HUDEP-2 (cell line): ENCODE measurements around the gene ATP7B.
"Not testable (repeated sequence)": the region's sequence is repeated elsewhere in the genome, so short reads cannot be mapped to it uniquely, and the experiment has no call there.

Experiments used
- DNase-seq, 76 experiments: peaks; one replicate each; lab custom pipeline; 2025; ENCODE audit not compliant: unreplicated experiment in 76 of 76; lab: John Stamatoyannopoulos, UW

The ATP7B gene

DNA sequence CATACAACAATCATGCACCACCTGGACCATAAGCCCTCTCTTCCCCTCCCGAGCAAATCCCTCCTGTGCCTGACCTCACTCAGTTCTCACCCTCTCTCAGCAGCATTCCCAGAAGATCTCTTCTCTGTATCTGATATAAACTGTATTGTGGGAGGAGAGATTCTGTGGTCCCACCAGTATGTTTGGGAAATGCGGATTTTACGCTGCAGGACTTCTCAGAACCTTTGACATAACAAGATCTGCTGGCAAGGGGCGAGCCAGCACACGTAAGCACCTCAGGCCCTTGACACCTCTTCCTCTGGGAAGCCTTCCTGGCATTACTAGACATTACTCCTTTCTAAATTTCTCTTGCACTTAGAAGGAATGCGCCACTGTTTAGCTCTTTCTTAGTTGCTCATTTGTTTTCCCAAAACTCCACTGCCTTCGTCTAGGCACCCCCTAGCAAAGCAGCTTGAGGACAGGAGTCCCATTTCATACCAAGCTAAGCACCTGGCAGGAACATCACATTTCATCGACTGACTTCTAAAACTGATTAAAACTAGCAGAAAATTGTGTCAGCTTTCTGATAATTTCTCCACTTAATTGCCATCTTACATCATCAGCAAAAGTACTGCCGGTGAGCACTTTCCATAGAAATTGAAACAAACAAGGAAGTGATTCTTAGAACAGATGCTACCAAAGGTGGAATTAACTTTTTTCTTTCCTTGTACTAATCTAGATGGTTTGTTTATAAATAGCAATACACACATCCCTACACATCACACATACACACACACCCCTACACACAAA lies 86.3 kb downstream of the ATP7B start:
- DNase-seq = no peak

DNA sequence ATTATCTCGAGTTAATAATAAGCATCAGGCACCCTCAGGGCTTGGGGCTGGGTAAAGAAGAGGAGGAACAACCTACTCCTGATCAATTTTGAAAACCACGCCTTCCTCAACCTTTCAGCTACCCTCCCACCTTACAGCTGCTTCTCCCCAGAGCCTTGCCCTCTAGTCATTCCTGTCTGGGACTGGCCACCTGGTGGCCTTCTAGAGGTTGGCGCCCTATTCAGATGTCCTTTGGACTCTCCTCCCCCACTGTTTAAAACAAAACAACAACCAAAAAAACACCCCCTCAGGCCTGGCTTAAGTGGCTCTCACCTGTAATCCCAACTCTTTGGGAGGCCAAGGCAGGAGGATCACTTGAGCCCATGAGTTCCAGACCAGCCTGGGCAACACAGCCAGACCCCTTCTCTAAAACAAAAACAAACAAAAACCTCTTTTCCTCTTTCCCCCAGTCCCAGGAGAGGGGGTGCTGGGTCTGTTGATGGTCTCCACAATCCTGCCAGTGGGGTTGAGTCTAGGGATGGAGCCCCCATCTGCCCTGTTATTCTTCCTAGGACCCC lies 87.2 kb downstream of the ATP7B start:
- peak in 40 of 76 experiments; percentile 5 to 82 (median 41) for DNase-seq

DNA sequence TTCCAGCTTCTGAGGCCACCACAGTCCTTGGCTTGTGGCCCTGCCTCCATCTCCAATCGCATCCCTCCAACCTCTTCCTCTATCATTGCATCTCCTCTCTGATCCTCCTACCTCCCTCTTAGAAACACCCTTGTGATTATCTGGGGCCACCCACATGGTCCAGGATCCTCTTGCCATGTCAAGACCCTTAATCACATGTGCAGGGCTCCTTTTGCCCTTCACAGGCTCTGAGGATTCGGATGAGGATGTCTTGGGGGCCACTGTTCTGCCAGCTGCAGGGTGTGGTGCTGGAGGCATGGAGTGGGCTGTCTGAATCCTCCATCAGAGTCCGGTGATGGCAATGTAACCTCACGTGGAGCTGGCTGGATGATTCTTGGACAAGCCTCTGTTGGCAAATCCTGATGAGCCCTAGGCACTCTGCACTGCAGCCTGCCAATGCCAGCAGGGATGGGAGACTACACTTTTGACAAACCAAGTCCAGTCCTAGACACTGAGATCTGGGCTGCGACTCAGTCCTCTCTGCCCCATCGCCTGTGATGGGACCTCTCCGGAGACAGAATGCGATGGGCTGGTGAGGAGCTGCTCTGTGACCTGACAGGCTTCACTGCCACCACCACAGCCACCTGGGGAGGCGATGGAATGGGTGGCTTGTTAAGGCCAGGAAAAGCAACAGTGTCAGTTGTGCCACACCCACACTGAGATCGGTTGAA lies 88.3 kb downstream of the ATP7B start:
- DNase-seq = peak in 30 of 76 experiments; percentile 5 to 79 (median 40)

DNA sequence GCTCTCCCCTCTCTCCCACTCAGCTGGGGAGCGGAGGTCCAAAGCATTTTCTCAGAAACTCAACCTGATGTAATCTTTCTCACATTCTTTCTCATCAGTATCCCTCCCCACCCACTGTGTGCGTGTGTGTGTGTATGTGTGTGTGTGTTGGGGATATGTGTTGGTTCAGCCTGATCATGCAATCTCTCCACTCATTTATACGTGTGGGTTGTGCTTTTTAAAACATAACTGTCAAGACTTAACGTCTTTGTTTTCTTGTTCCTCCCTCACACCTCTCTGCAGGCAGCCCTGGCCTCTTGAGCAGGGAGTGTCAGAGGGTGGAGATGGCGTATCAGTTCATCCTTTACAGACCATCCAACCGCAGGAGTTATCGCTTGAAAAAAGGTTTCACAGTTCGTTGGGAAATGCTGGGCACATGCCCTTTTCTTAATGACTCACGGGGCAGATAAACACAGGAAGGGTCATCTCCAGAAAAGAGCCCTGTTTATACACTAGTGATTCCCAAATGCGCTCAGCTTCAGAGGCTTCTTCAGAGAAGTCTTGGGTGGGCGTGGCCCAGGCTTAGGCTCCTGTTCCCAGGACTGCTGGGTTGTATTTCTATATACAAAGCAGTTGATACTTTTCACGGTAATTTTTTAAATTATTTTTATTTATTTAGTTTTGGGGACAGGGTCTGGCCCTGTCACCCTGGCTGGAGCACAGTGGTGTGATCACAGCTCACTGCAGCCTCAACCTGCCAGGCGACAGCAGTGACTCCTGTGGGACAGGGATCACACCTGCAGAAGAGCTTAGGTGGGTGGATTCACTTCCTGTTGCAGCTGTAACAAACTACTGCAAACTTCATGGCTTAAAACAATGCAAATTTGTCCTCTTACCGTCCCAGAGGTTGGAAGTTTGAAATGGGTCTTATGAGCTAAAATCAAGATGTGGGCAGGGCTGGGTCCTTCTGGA lies 89.2 kb downstream of the ATP7B start:
- DNase-seq = peak in 66 of 76 experiments; percentile 14 to 99 (median 78)

DNA sequence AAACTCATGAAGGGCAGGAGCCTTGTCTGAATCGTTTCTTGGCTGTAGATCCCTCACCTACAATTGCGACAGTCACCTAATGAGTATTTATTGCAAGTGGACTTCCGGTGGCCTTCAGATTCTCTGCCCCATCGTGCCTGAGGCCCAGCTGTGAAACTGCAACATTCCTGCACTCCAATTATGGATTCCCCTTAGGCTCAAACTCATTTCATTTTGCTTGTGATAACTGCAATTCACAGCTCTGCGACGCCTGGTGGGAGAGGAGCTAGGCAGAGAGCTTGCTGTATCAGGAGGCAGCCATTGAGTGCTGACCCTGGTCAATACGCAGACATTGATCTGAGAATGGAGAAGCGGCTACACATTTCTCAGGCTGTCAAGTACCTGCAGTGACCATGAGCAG lies 90.5 kb downstream of the ATP7B start:
- DNase-seq = no peak

DNA sequence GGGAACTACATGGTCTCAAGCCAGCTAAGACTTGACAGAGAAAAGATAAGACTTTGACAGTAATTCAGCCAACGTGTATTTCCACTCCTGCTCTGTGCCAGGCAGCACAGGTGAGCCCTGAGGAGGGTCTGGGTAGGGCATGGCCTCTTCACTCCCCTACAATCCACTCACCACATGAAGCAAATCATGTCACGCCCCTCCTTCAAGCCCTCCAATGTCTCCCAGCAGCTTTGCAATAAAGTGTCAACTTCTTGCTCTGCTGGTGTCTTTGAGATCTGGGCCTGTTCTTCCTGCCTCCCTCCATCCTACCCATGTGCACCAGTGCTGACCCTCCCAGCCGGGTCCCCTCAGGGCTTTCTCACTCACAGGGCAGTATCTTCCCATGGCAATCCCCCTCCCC lies 91.0 kb downstream of the ATP7B start:
- peak in 2 of 76 experiments; percentile 20 to 22 for DNase-seq

DNA sequence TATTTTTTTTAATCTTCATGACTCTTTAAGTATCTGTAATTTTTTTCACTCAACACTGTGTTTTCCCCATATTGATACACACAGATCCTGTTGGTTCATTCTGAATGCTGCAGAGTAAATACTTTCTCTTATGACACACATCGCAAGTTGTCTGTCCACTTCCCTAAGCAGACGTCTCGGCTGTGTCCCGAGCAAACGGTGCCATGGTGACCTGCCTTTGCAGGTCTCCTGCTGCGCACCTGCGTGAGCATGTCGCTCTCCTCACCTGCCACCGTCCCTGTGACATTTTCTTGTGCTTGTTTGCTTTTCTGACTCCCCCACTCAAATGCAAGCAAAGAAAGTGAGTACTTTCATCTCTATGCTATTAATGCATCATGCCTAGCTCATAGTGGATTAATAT lies 91.7 kb downstream of the ATP7B start:
- DNase-seq = no peak

DNA sequence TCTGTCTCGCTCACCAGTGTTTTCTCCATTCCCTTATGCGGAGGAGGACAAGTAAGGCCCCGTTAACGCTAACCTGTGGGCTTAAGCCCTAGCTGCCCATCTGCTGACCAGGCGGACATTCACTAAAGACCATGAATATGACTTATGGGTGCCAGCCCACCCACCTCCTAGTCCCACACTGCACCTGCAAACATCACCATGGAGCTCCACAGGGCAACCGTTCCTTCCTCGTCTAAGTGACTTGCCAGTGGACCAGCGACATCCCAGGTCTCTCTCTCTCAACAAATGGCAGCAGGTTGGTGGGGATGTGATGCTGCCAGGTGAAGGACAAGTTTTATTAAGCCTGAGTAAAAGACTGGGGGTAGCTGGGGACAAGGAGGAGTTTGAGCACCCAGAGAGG lies 94.3 kb downstream of the ATP7B start:
- DNase-seq = no peak

DNA sequence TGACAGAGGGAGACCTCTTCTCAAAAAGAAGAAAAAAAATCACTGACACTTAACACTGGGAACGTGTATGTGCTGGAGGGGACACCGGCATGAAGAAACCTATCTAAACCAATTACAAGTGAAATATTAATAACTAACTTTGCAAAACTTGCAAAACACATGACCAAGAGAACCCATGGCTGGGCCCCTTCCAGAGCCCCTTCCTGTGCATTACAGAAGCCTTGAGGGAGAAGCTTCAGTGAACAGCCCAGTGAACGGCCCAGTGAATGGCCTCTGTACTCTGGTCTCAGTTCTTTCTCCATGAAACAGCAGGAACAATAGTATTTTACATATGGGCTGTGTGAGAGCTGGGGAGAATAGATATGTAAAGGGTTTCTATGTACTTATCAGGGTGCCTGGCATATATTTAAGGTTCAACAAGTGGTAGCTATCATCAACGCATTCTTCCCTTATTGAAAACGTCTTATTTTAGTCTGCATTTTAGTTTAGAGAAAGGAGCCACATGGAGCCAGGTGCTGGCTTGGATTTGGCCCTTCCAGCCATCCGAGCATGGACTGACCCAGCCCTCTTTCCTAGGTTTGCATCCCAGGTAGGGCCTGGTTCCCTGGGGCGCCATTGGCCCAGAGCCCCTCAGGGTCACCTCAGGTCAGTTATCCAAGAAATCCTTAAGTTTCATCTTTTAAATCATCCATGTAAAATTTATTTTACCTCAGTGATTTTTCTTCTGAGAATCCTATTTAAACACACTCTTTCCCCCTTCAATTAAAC lies 95.0 kb downstream of the ATP7B start:
- DNase-seq = no peak

DNA sequence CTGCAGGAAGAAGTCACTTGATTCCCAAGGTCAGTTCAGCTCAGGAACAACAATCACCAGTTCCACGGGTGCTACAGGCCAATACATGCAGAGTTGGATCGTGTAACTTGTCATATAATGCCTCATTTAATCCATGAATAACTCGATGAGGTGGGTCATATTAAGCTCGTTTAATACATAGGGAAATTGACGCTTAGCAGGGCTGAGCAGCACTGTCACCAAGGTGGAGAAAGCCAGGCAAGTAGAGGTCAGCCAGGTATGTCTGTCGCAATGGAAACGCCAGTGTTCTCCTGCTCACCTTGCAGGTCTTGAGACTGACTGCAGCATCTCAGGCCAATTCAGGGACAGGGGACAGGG lies 97.1 kb downstream of the ATP7B start:
- no peak for DNase-seq

DNA sequence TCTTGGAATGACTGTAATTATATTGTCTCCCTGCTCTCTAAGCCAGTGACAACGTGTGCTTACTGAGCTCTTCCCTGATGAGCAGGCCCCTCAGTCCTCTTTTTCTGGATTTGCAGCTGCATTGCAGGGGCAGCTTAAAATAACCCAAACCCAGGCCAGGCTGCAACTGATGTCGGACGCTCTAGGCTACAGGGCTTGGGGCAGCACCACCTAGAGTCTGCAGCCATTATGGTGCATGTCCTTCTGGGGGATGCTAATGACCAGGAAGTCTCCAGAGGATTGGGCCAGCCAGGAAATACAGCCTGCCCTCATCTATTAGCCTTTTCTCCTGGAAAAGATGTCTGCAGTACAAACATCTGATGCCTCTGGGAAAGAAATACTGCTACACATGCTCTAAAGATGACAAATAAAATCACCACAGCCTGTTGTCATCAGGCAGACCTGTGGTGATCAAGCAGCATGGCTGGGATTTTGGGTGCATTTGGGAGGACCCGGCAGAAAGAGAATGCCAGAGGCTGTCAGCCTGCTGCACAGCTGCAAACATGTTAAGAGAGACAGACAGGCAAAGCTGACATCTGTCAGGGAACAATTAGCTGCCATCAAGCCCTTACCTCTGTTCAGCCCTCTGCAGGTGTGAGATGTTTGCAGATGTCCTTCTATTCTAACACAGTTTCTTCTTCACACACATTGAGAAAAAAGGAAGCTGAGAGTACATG lies 97.7 kb downstream of the ATP7B start:
- no peak for DNase-seq

DNA sequence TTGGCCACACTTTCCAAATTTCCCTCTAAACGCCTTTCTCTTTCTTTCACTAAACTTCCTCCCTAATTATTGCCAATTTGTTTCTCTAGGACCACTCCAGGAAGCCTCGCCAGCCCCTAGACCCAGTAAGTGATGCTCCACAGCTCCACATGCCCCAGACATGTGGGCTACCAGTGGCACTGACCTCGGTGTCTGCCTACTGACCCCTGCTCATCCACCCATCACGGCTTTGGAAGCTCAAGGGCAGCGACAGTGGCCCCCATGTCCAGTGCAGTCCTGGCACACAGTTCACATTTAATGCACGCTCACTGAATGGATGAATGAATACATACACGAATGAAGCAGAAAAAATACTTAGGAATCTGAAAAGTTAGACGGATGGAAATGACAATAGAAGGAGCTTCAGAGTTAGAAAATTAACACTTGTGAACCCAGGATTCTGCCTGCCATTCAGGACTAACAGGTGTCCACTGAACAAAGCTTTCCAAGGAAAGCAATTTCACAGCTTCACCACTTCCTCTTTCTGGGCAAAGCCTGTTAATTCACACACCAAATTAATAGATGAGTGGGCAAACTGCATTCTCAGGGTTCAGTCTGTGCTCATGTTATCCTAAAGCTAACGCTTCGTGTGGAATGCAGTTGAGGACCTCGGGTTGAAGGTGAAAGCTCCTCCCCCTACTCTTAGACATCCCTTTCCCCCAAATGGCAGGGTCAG lies 98.6 kb downstream of the ATP7B start:
- DNase-seq = no peak

DNA sequence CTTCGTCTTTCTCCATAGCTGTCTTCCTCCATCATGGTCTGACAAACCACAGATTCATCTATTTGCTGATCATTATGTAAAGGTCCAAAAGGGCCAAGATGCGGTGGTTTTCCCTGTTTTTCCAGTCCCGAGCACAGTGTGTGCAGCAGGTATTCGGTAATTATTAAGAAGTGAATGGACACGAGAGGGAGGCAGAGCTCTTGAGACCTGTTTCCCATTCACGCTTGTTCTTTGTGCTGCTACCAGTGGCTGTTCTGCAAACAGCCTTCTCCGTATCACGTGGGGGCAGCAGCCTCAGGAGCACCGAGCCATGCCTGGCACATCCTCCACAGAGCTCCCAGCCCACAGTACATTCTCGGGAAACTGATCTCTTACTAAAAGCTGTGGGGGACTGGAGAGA lies 99.2 kb downstream of the ATP7B start:
- DNase-seq = no peak

DNA sequence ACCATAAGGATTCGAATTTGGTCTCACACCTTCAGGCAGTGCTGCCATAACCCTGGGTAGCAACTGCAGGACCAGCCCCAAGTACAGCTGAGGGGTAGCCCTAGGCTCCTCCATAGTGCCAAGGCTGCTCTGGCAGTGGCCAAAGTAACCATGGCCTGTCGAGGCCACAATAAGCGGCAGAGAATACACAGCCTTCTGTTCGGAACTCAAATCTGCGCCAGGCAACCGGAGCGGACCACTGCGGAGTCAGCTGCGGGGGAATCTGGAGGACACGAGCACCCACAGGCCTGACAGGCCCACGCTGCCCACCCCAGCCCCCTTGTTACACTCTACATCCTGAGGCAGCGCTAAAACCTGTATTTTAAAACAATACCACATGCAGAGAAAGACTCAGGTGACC lies 100.7 kb downstream of the ATP7B start:
- no peak for DNase-seq

DNA sequence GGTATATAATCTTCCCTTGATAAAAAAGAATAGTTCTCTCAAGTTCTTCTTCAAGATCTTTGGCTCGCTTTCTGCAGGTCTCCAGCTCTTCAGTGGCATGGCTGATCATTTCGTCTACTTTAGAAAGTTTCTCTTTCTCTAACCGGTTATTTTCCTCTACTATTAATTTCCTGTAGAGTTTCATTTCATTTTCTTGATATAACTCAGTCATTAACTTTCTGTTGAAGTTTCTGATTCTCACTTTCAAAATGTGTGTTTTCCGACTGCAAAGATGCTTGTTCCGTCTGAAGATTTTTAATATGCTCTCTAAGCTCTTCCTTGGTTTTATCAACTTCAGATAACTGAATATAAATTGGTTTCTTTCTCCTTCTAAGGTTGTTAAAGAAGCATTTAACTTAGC lies 102.0 kb downstream of the ATP7B start:
- DNase-seq = not testable (repeated sequence)

DNA sequence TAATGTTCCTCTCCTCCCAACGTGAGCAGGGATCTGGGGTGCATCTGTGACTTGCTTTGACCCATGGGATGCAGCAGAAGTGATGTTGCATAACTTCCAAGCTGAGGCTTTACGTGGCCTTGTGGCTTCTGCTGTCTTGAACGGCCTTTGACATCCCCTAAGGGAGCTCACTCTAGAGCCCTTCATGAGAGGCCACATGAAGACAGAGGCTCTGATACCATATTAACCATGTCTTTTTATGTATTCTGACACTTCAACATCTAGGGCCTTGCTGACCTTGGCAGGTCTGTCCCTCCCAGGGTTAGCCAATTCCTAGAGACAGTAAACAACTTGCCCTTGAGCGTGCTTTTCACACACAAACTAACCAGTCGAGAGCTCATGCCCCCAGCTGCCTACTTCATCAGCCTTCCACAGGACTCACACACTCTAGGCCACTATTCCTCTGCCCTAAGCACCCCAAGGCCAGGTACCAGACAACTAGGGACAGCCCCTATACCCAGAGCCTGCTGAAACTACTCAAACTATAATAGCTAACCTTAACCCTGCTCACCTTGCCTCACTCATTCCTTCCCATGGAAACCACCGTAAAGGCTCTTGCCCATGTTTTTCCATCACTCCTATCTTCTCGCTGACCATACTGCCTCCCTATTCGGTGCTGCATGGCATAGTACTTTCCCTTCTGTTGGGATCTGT lies 104.1 kb downstream of the ATP7B start:
- DNase-seq = no peak

DNA sequence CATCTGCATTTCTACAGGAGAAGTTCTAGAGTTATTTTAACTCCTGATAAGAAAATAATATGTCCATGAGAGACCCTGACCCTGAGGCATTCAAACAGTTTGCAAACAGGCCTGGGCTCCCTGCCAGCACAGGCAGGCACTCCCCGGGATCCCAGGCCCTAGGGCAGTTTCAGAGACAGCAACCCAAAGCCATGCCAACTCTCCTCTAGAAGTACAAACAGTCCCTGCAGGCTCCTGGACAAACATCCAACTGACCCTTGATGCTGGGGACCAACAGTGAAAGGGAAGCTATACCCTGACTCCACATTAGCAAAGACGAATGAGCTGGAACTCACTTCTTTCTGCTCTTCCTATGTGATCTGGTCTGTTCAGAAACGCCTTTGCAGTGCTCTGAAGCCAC lies 104.7 kb downstream of the ATP7B start:
- peak in 19 of 76 experiments; percentile 8 to 65 (median 24) for DNase-seq

DNA sequence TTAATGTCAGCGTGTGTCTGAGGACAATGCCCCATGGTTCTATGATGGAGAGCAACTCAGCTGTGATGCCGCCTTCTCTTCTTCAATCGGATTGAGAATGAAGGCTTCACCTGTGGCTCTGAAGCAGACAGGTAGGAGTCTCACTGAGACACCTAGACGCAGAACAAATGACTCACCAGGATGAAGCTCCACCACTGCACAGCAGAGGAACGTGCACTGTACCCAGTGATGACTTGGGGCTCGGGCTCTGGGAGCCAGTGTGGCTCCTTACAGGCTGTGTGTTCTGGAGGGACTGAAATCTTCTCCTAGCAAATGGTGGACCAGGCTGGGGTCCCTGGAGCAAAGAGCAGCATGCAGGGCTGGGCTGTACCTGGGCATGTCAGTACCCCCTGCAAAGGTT lies 105.5 kb downstream of the ATP7B start:
- no peak for DNase-seq
